Transverse colon (tissue), 4 donors: Measurements from ENCODE around the gene TIMP1.
A peak's percentile ranks its signal among the peaks of the same experiment; 100 is the strongest.

Source experiments
- EP300 ChIP-seq: sonication (generic); formaldehyde crosslinking; IDR thresholded peaks from one replicate; pipeline ENCODE4 v1.6.1; 2017; ENCODE audit warnings: antibody characterized with exemption, low read depth
- POLR2A ChIP-seq: fragments of 450-650 bp; IDR thresholded peaks from one replicate; pipeline ENCODE4 v1.6.1; 2016; ENCODE audit warnings: antibody characterized with exemption, mild to moderate bottlenecking, moderate library complexity
- POLR2AphosphoS5 ChIP-seq, 3 donors: sonication (generic); formaldehyde crosslinking; IDR thresholded peaks; one replicate each; pipeline ENCODE4 v1.6.1; 2016; ENCODE audit warnings: antibody characterized with exemption in 3 of 3
- TF ChIP-seq, protein P1 (sequence below), 5 experiments: fragments of 200-600 bp in 3 of 5; fragments of 450-650 bp in 2 of 5; sonication (generic) in 3 of 5; IDR thresholded peaks; 1 replicate in 2 of 5; 2 replicates in 3 of 5; pipeline ENCODE4 v1.5.1; 2016 to 2017; ENCODE audit warnings: antibody characterized with exemption in 5 of 5, inconsistent platforms in 3 of 5, mild to moderate bottlenecking in 2 of 5, moderate library complexity in 1 of 5

- TF ChIP-seq POLR2AphosphoS5 (IDR thresholded peaks at IDR 0.05) (no peak), EP300 (no peak), POLR2A (no peak)
- TF ChIP-seq, protein P1, sequence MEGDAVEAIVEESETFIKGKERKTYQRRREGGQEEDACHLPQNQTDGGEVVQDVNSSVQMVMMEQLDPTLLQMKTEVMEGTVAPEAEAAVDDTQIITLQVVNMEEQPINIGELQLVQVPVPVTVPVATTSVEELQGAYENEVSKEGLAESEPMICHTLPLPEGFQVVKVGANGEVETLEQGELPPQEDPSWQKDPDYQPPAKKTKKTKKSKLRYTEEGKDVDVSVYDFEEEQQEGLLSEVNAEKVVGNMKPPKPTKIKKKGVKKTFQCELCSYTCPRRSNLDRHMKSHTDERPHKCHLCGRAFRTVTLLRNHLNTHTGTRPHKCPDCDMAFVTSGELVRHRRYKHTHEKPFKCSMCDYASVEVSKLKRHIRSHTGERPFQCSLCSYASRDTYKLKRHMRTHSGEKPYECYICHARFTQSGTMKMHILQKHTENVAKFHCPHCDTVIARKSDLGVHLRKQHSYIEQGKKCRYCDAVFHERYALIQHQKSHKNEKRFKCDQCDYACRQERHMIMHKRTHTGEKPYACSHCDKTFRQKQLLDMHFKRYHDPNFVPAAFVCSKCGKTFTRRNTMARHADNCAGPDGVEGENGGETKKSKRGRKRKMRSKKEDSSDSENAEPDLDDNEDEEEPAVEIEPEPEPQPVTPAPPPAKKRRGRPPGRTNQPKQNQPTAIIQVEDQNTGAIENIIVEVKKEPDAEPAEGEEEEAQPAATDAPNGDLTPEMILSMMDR (IDR thresholded peaks at IDR 0.05), result peak in 4 of 5 experiments; percentile 19 to 40 (median 30)
Observed at GRCh38 chrX:47568656-47569295, 13.5 kb upstream of the TIMP1 start.
